HUES48 (cell line): ENCODE results near the gene CILP2.

Experiments
- H3K27ac ChIP-seq: one replicate; pipeline ENCODE4 v1.7.0; 2013; ENCODE audit warnings: low read depth, low read length, inconsistent platforms
- H3K27me3 ChIP-seq: 2 replicates; pipeline ENCODE4 v1.6.1; 2013; ENCODE audit warnings: mild to moderate bottlenecking, low read length; ENCODE audit not compliant: control insufficient read depth, insufficient read depth
- H3K36me3 ChIP-seq: 2 replicates; pipeline ENCODE4 v1.6.1; 2013; ENCODE audit warnings: low read length; ENCODE audit not compliant: control insufficient read depth, insufficient read depth
- H3K4me1 ChIP-seq: 2 replicates; pipeline ENCODE4 v1.6.1; 2013; ENCODE audit warnings: mild to moderate bottlenecking, low read length; ENCODE audit not compliant: control insufficient read depth, insufficient read depth
- H3K4me3 ChIP-seq: 2 replicates; pipeline ENCODE4 v1.5.1; 2013; ENCODE audit warnings: mild to moderate bottlenecking, low read depth, low read length
- H3K9ac ChIP-seq: 2 replicates; pipeline ENCODE4 v1.6.1; 2013; ENCODE audit warnings: mild to moderate bottlenecking, low read depth, low read length, moderate library complexity
- H3K9me3 ChIP-seq: 2 replicates; pipeline ENCODE4 v1.6.1; 2013; ENCODE audit warnings: low read length; ENCODE audit not compliant: control insufficient read depth, insufficient read depth

CILP2 gene

GRCh38 chr19:19549804-19550464 lies 11.9 kb downstream of the CILP2 start:
- H3K4me1 ChIP-seq, result no peaks in the 10 kb centered on the region
- no peaks in the 10 kb centered on the region for H3K27me3 ChIP-seq
- no peak overlapping the region for H3K9ac ChIP-seq

DNA sequence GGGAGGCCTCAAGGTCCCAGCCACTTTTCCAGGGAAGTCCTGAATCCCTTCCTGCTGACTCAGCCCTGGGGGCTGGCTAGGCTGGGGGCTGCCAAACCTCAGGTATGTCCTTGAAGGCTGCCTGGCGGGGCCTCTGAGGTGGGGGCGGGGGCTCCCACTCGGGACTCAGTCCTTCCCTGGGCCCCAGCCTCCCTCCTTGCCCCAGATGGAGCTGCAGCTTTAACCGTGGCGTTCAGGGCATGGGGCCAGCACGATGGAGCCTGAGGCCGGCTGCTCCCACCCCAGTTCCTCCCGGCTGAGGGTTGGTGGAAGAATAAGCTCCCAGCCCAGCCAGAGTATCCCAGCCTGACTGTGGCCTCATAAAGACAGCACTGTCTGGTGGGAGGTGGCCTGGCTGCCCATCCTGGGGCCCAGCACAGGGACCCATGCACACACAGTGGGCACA lies 12.4 kb downstream of the CILP2 start:
- H3K4me1 ChIP-seq, result no peaks in the 10 kb centered on the region
- no peaks in the 10 kb centered on the region for H3K36me3 ChIP-seq

More at GRCh38 chr19:19549804-19550464, 11.9 kb downstream of the CILP2 start:
- Histone ChIP-seq H3K9me3 (no peaks in the 10 kb centered on the region), H3K36me3 (no peaks in the 10 kb centered on the region), H3K27ac (no peak overlapping the region), H3K4me3 (no peak overlapping the region)

GRCh38 chr19:19550972-19551852 lies 13.1 kb downstream of the CILP2 start:
- Histone ChIP-seq H3K27me3 (no peaks in the 10 kb centered on the region), H3K4me1 (no peaks in the 10 kb centered on the region), H3K9ac (no peak overlapping the region), H3K4me3 (no peak overlapping the region), H3K9me3 (no peaks in the 10 kb centered on the region), H3K27ac (no peak overlapping the region), H3K36me3 (no peaks in the 10 kb centered on the region)

More for the DNA sequence above, 12.4 kb downstream of the CILP2 start:
- Histone ChIP-seq H3K27me3 (no peaks in the 10 kb centered on the region), H3K9ac (no peak overlapping the region), H3K9me3 (no peaks in the 10 kb centered on the region), H3K27ac (no peak overlapping the region), H3K4me3 (no peak overlapping the region)

- H3K27me3 ChIP-seq, result no peaks in the 10 kb centered on the region
- H3K4me1 ChIP-seq, result no peaks in the 10 kb centered on the region
- no peaks in the 10 kb centered on the region for H3K36me3 ChIP-seq
- H3K9ac ChIP-seq, result no peak overlapping the region
- H3K4me3 ChIP-seq, result no peak overlapping the region
- no peak overlapping the region for H3K27ac ChIP-seq
- no peaks in the 10 kb centered on the region for H3K9me3 ChIP-seq
Observed at GRCh38 chr19:19551853-19552192, 13.8 kb downstream of the CILP2 start.

DNA sequence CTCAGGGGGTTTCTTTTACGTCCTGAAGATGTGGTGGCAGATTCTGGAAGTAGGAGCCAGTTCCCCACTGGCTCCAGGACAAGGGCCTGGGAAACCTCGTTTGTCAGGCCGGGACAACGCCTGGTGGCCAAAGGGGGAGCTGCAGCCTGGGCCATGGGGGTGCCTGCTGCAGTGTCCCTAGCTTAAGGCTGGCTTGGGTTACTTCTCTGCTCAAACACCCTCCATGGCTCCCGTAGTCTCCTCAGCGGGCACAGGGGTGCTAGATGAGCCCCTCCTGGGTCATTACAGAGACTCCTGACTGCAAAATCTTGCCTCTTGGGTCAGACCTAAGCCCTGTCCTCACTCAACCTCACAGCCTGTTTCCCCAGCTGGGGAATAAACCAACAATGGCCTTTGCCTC lies 14.7 kb downstream of the CILP2 start:
- H3K36me3 ChIP-seq, result no peaks in the 10 kb centered on the region
- no peak overlapping the region for H3K27ac ChIP-seq
- H3K4me1 ChIP-seq, result no peaks in the 10 kb centered on the region
- H3K9ac ChIP-seq, result no peak overlapping the region
- no peak overlapping the region for H3K4me3 ChIP-seq
- H3K27me3 ChIP-seq, result no peaks in the 10 kb centered on the region
- H3K9me3 ChIP-seq, result no peaks in the 10 kb centered on the region

- Histone ChIP-seq H3K4me1 (no peaks in the 10 kb centered on the region), H3K36me3 (no peaks in the 10 kb centered on the region), H3K4me3 (no peak overlapping the region), H3K9me3 (no peaks in the 10 kb centered on the region), H3K27ac (no peak overlapping the region), H3K9ac (no peak overlapping the region), H3K27me3 (no peaks in the 10 kb centered on the region)
Observed at GRCh38 chr19:19553670-19554069, 15.6 kb downstream of the CILP2 start.

- no peaks in the 10 kb centered on the region for H3K27me3 ChIP-seq
- no peaks in the 10 kb centered on the region for H3K4me1 ChIP-seq
- no peak overlapping the region for H3K4me3 ChIP-seq
- no peak overlapping the region for H3K27ac ChIP-seq
- H3K36me3 ChIP-seq, result no peaks in the 10 kb centered on the region
- H3K9me3 ChIP-seq, result no peaks in the 10 kb centered on the region
- H3K9ac ChIP-seq, result no peak overlapping the region
Observed at GRCh38 chr19:19554074-19555023, 16.3 kb downstream of the CILP2 start.

DNA sequence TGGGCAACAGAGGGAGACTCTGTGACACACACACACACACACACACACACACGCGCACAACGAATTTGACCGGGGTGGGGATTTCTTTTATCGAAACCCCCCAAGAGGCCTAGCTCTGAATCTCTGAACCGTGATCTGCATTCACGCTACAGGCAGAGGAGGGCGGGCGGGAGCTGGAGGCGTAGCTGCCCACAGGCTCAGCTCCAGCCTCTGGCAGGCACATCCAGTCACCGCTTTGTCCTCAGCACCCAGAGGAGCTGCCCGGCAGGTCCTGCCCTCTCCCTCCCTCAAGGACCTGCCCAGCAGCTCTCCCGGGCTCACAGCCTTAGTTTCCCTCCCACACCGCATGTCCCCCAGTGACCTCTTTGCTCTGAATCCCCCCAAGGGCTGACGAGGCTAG lies 20.0 kb downstream of the CILP2 start:
- Histone ChIP-seq H3K36me3 (no peaks in the 10 kb centered on the region), H3K9ac (no peak overlapping the region), H3K27ac (no peak overlapping the region), H3K9me3 (no peaks in the 10 kb centered on the region), H3K4me3 (no peak overlapping the region), H3K27me3 (no peaks in the 10 kb centered on the region), H3K4me1 (peaks cover 6% of the 10 kb centered on the region; the same call in 1 of the 2 replicates)

DNA sequence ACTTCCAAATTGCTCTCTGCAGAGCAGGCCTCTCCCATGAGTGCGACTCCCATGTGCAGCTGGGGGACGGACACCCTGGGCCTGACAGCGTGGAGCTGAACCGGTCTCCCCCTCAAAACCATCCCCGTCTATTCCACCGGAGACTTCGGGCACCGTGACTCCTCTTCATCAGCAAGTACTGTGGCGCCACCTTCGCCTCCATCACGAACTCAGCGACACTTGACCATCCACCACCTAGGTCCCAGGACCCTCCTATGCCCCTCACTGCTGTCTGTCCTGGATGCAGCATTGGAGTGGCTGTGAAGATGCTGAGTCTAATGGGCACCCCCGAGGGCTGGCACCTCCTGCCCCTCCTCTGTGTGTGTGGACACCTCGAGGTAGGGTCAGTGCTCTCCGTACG lies 20.6 kb downstream of the CILP2 start:
- Histone ChIP-seq H3K4me3 (no peak overlapping the region), H3K9ac (no peak overlapping the region), H3K36me3 (no peaks in the 10 kb centered on the region), H3K4me1 (peaks cover 6% of the 10 kb centered on the region; the same call in 1 of the 2 replicates), H3K9me3 (no peaks in the 10 kb centered on the region), H3K27me3 (no peaks in the 10 kb centered on the region), H3K27ac (no peak overlapping the region)

GRCh38 chr19:19559931-19560330 lies 21.9 kb downstream of the CILP2 start:
- no peaks in the 10 kb centered on the region for H3K9me3 ChIP-seq
- H3K4me1 ChIP-seq, result peaks cover 6% of the 10 kb centered on the region; the same call in 1 of the 2 replicates
- H3K4me3 ChIP-seq, result no peak overlapping the region
- H3K27ac ChIP-seq, result no peak overlapping the region
- no peak overlapping the region for H3K9ac ChIP-seq
- no peaks in the 10 kb centered on the region for H3K36me3 ChIP-seq
- no peaks in the 10 kb centered on the region for H3K27me3 ChIP-seq
